ENCODE measurements around the gene TP53BP1. TPM values are rescaled to one million over a fixed set of nuclear protein-coding genes. Genes with fewer than 3 reads are reported as not detected.

Gene TP53BP1
- total and polyA plus RNA-seq, 2 of the 13 experiments (the other 11 are each of a cell fraction or from before 2014, with no cell fraction given) = 17.1 to 17.4 TPM

- TF ChIP-seq PHF20 (CRISPR knock-in tag; IDR thresholded peaks at IDR 0.05) (0 out of 2 replicates have a peak, but pooled peaks have one; percentile 40), CTCF (CRISPR knock-in tag; IDR thresholded peaks at IDR 0.05) (0 out of 2 replicates have a peak, but pooled peaks have one; percentile 20), ZNF768 (CRISPR knock-in tag; IDR thresholded peaks at IDR 0.05) (0 out of 2 replicates have a peak, but pooled peaks have one; percentile 11), ZNF44 (CRISPR knock-in tag; IDR thresholded peaks at IDR 0.05) (no peak), THAP9 (CRISPR knock-in tag; IDR thresholded peaks at IDR 0.05; ENCODE audit: borderline replicate concordance) (peak; percentile 81; the same call in 1 of the 2 replicates), ZMYM4 (CRISPR knock-in tag; IDR thresholded peaks at IDR 0.05) (0 out of 2 replicates have a peak, but pooled peaks have one; percentile 29), GABPB1 (CRISPR knock-in tag; IDR thresholded peaks at IDR 0.05) (peak; percentile 91), NR2F6 (IDR thresholded peaks at IDR 0.05) (peak; percentile 48), NR2F6 (CRISPR knock-in tag; IDR thresholded peaks at IDR 0.05) (peak; percentile 28; the same call in 1 of the 2 replicates), TGIF2 (CRISPR knock-in tag; IDR thresholded peaks at IDR 0.05) (0 out of 2 replicates have a peak, but pooled peaks have one; percentile 14), AKAP8 (CRISPR knock-in tag; IDR thresholded peaks at IDR 0.05) (no peak), TBX2 (CRISPR knock-in tag; IDR thresholded peaks at IDR 0.05; ENCODE audit: borderline replicate concordance) (peak; percentile 54; the same call in 1 of the 2 replicates), HDAC1 (CRISPR knock-in tag; IDR thresholded peaks at IDR 0.05) (peak; percentile 92), HMGXB4 (CRISPR knock-in tag; IDR thresholded peaks at IDR 0.05; ENCODE audit: borderline replicate concordance in 1 of 2, low read depth in 1 of 2) (peak in 1 of 2 experiments; percentile 46; a peak in 2 of 4 replicates), ATF2 (CRISPR knock-in tag; IDR thresholded peaks at IDR 0.05) (0 out of 2 replicates have a peak, but pooled peaks have one; percentile 42), RFX3 (CRISPR knock-in tag; IDR thresholded peaks at IDR 0.05) (peak; percentile 98; the same call in 1 of the 2 replicates), ATAD3A (CRISPR knock-in tag; IDR thresholded peaks at IDR 0.05) (no peak), SIN3A (IDR thresholded peaks at IDR 0.05; ENCODE audit: borderline replicate concordance, low read depth, low read length) (peak; percentile 89; the same call in 1 of the 2 replicates), SP5 (CRISPR knock-in tag; IDR thresholded peaks at IDR 0.05; ENCODE audit: borderline replicate concordance, low read depth) (peak; percentile 82), SMAD1 (CRISPR knock-in tag; IDR thresholded peaks at IDR 0.05; ENCODE audit: borderline replicate concordance, low read depth) (0 out of 2 replicates have a peak, but pooled peaks have one; percentile 11)
These were observed 17.4 kb upstream of the TP53BP1 start (continued) for GRCh38 chr15:43510200-43511011.

All from HepG2 (cell line).